ENCODE measurements around the gene GINM1. TPM values are rescaled to one million over a fixed set of nuclear protein-coding genes. Genes with fewer than 3 reads are reported as not detected.
A peak's percentile ranks its signal among the peaks of the same experiment; 100 is the strongest.

The GINM1 gene
- total RNA-seq, 1 experiment from 2014 or later, result 47.0 TPM

DNA sequence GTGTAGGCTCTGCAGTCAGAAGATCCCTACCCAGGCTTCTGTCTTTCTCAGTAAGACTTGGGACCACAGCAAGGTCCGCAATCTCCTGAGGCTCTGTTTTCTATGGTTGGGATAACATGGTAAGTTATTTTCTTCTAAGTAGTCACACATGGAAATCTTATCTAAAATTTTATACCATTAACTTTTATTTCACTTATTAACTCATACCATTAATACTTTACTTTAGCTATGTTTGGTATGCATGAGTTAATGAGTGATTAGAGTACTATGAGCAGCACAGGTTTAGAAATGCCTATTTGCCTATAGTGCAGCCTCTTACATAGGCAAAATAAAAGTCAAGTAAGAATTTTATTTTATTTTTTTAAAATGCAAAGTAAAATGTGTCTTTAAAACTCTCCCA, 27.2 kb downstream of the GINM1 start:
- no peak for DNase-seq (ENCODE audit: low read depth)

GRCh38 chr6:149600508-149600907, 34.3 kb downstream of the GINM1 start:
- DNase-seq (ENCODE audit: low read depth), result no peak

DNA sequence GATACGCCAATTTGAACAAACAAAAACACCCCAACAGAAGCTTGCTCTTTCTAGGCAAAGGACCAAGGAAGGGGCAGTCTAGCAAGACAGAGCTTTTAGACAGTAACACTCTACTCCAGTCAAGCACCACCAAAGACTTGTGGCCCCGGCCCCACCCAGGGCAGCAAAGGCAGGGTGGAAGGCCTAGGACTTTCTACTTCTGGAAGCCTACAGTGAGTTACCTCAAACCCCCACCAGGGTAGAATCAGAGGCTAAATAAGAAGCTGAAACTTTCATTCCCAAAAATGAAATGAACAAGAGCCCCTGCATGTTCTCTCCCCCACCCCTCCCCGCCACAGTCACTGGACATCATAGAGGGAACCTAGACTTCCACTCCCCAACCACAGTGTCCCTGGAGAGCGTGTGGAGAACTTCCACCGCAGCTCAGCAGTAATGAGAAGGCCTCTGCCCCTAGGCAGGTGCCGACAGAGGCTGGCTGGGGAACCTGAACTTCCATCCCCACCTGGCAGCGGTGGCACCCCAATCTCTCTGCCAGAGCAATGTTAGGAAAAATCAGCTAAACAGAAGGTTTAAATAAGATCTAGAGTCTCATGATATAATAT, 42.3 kb downstream of the GINM1 start:
- no peak for DNase-seq (ENCODE audit: low read depth)

DNA sequence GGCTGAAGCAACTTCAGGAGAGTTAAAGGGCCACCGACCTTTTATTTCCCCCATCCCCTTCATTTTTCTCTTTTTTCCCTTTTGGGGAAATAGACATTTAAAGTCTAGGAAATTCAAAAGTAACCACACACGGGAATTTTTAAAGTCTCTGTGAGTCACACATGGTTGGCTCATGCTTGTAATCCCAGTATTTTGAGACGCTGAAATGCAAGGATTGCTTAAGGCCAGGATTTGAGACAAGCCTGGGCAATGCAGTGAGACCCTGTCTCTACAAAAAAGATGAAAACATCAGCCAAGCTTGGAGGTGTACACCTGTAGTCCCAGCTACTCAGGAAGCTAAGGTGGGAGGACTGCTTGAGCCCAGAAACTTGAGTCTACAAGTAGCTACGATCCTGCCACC, 48.2 kb downstream of the GINM1 start:
- peak; percentile 16 for DNase-seq (ENCODE audit: low read depth)

DNA sequence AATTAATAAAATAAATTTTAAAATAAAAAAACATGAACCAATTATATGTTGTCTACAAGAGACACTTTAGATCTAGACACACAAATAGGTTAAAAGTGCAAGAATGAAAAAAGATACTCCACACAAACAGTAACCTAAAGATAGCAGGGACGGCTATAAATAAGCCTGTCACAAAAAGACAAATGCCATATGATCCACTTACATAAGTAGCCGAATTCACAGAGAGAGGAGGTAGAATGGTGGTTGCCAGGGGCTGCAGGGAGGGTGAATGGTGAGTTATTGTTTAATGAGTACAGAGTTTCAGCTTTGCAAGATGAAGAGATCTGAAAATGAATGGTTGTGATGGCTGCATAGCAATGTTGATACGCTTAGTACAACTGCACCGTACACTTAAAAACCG, 49.6 kb downstream of the GINM1 start:
- no peak for DNase-seq (ENCODE audit: low read depth)

GRCh38 chr6:149627672-149628071, 61.5 kb downstream of the GINM1 start:
- no peak for DNase-seq (ENCODE audit: low read depth)

DNA sequence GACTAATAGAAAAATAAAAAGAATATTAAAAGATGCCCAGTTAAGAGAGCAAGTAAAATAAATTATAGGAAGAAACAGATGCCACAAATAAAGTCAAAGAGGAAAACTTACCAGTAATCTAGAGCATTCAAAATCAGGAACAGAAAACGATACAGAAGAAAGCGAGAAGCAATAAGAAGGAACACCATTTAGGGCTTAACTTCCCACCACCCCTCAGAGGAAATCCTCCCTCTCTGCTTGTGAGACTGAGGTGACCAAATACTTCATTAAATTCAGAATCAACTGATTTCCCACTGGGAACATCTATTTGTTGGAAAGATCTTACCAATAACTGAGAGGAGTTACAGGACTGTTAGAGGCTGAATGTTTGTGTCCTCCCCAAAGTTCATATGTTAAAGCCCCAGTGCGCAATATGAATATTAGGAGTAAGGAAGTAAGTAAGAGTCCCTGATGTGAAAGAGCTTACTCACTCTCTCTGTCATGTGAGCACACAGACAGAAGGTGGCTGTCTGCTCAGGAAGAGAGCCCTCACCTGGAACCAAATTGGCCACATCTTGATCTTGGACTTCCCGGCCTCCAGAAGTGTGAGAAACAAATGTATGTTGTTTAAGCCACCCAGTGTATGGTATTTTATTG, 62.8 kb downstream of the GINM1 start:
- no peak for DNase-seq (ENCODE audit: low read depth)

- DNase-seq (ENCODE audit: low read depth), result no peak
Measured at GRCh38 chr6:149634315-149634714, 68.1 kb downstream of the GINM1 start.

DNA sequence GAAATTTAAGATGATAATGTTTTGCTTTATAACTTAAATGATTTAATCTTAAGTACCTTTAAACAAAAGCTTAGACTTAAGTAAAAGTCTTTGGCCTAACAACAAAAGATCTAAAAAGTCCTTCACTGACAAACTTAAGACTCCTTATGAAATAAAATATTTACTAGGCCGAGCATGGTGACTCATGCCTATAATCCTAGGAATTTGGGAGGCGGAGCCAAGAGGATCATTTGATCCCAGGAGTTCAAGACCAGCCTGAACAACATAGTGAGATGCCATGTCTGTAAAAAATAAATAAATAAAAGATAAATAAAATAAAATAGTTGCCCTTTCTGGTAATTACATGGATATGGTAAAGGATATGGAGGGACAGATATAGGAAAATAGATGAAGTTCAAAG, 69.9 kb downstream of the GINM1 start:
- peak; percentile 34 for DNase-seq (ENCODE audit: low read depth)

Other genes with a start within 250 kb of the GINM1 start
- gene TAB2, start 248.7 kb upstream of the GINM1 start, total RNA-seq (2014; rRNA removed; shearing (Covaris generic)), result 32.5 and 46.7 TPM in 2 replicates
- gene SUMO4, start 166.1 kb upstream of the GINM1 start, total RNA-seq (2014; rRNA removed; shearing (Covaris generic)), result 0.78 and 0.84 TPM in 2 replicates
- 0.48 and 0.98 TPM in 2 replicates for gene ZC3H12D, start 81.4 kb upstream of the GINM1 start, total RNA-seq (2014; rRNA removed; shearing (Covaris generic))
- 34.9 and 48.9 TPM in 2 replicates for gene PPIL4, start 20.3 kb upstream of the GINM1 start, total RNA-seq (2014; rRNA removed; shearing (Covaris generic))
- 39.9 and 43.1 TPM in 2 replicates for gene KATNA1, start 82.3 kb downstream of the GINM1 start, total RNA-seq (2014; rRNA removed; shearing (Covaris generic))
- 18.8 and 23.1 TPM in 2 replicates for gene LATS1, start 151.7 kb downstream of the GINM1 start, total RNA-seq (2014; rRNA removed; shearing (Covaris generic))
- gene NUP43, start 180.2 kb downstream of the GINM1 start, total RNA-seq (2014; rRNA removed; shearing (Covaris generic)), result 45.7 and 47.9 TPM in 2 replicates
- gene PCMT1, start 183.4 kb downstream of the GINM1 start, total RNA-seq (2014; rRNA removed; shearing (Covaris generic)), result 215 and 312 TPM in 2 replicates

Data from RPMI7951 (cell line).